Measurements from ENCODE around the gene ARMC2.

GRCh38 chr6:108989700-108990099, 141.5 kb downstream of the ARMC2 start:
- TF ChIP-seq CTCF (IDR thresholded peaks at IDR 0.05): no peak
- no peak for TF ChIP-seq POLR2A (IDR thresholded peaks at IDR 0.05)
- no peak for TF ChIP-seq EP300 (IDR thresholded peaks at IDR 0.05)

All from tibial nerve (tissue), 4 donors.